ENCODE data around the gene GPR27.

Gene GPR27

GRCh38 chr3:71758091-71758490 lies 4.4 kb downstream of the GPR27 start:
- Histone ChIP-seq H3K9ac (no peak overlapping the region), H3K9me3 (peaks cover 24% of the 10 kb centered on the region), H3K27me3 (peaks cover 38% of the 10 kb centered on the region), H3K4me1 (peaks cover 7% of the 10 kb centered on the region; the same call in 1 of the 2 replicates), H3K27ac (no peak overlapping the region), H3K4me2 (no peak overlapping the region), H4K20me1 (no peaks in the 10 kb centered on the region), H3K36me3 (no peaks in the 10 kb centered on the region), H3K4me3 (no peak overlapping the region)
- no peak for TF ChIP-seq Cebpa-rat (IDR thresholded peaks at IDR 0.05)

- Histone ChIP-seq H3K4me1 (no peaks in the 10 kb centered on the region), H3K27ac (no peak overlapping the region), H3K27me3 (peaks cover 25% of the 10 kb centered on the region), H4K20me1 (no peaks in the 10 kb centered on the region), H3K4me3 (no peak overlapping the region), H3K36me3 (no peaks in the 10 kb centered on the region), H3K4me2 (no peak overlapping the region), H3K9me3 (peaks cover 11% of the 10 kb centered on the region), H3K9ac (no peak overlapping the region)
- no peak for TF ChIP-seq Cebpa-rat (IDR thresholded peaks at IDR 0.05)
Observed at GRCh38 chr3:71759401-71759800, 5.7 kb downstream of the GPR27 start.

- H3K4me2 ChIP-seq: no peak overlapping the region
- peaks cover 4% of the 10 kb centered on the region for H3K9me3 ChIP-seq
- no peak overlapping the region for H3K27ac ChIP-seq
- no peaks in the 10 kb centered on the region for H4K20me1 ChIP-seq
- H3K4me1 ChIP-seq: no peaks in the 10 kb centered on the region
- no peak overlapping the region for H3K4me3 ChIP-seq
- peaks cover 18% of the 10 kb centered on the region for H3K27me3 ChIP-seq
- TF ChIP-seq Cebpa-rat (IDR thresholded peaks at IDR 0.05): no peak
- no peak overlapping the region for H3K9ac ChIP-seq
- H3K36me3 ChIP-seq: no peaks in the 10 kb centered on the region
Observed at GRCh38 chr3:71760140-71760539, 6.5 kb downstream of the GPR27 start.

GRCh38 chr3:71763426-71763825 lies 9.8 kb downstream of the GPR27 start:
- Histone ChIP-seq H3K27ac (no peak overlapping the region), H3K4me2 (no peak overlapping the region), H3K9me3 (no peaks in the 10 kb centered on the region), H3K4me1 (no peaks in the 10 kb centered on the region), H3K4me3 (no peak overlapping the region), H3K27me3 (no peaks in the 10 kb centered on the region), H4K20me1 (no peaks in the 10 kb centered on the region), H3K36me3 (no peaks in the 10 kb centered on the region), H3K9ac (no peak overlapping the region)
- TF ChIP-seq Cebpa-rat (IDR thresholded peaks at IDR 0.05): no peak

- Histone ChIP-seq H3K36me3 (no peaks in the 10 kb centered on the region), H3K4me3 (no peak overlapping the region), H4K20me1 (no peaks in the 10 kb centered on the region), H3K9me3 (no peaks in the 10 kb centered on the region), H3K4me2 (no peak overlapping the region), H3K9ac (no peak overlapping the region), H3K27me3 (no peaks in the 10 kb centered on the region), H3K27ac (no peak overlapping the region), H3K4me1 (peaks cover 9% of the 10 kb centered on the region)
- TF ChIP-seq Cebpa-rat (IDR thresholded peaks at IDR 0.05): no peak
Observed at GRCh38 chr3:71771126-71771525, 17.5 kb downstream of the GPR27 start.

GRCh38 chr3:71771884-71772283 lies 18.2 kb downstream of the GPR27 start:
- H3K27ac ChIP-seq: no peak overlapping the region
- no peak overlapping the region for H3K9ac ChIP-seq
- no peaks in the 10 kb centered on the region for H3K27me3 ChIP-seq
- H3K4me2 ChIP-seq: no peak overlapping the region
- H3K36me3 ChIP-seq: no peaks in the 10 kb centered on the region
- H3K9me3 ChIP-seq: no peaks in the 10 kb centered on the region
- peaks cover 9% of the 10 kb centered on the region for H3K4me1 ChIP-seq
- H3K4me3 ChIP-seq: no peak overlapping the region
- no peaks in the 10 kb centered on the region for H4K20me1 ChIP-seq
- TF ChIP-seq Cebpa-rat (IDR thresholded peaks at IDR 0.05): no peak

- Histone ChIP-seq H3K4me1 (peaks cover 21% of the 10 kb centered on the region), H3K27ac (no peak overlapping the region), H3K36me3 (no peaks in the 10 kb centered on the region), H3K4me3 (no peak overlapping the region), H3K4me2 (no peak overlapping the region), H4K20me1 (no peaks in the 10 kb centered on the region), H3K9ac (no peak overlapping the region), H3K27me3 (peaks cover 4% of the 10 kb centered on the region), H3K9me3 (no peaks in the 10 kb centered on the region)
- TF ChIP-seq Cebpa-rat (IDR thresholded peaks at IDR 0.05): no peak
Observed at GRCh38 chr3:71776538-71776937, 22.9 kb downstream of the GPR27 start.

- no peak overlapping the region for H3K4me2 ChIP-seq
Observed at GRCh38 chr3:71778353-71778752, 24.7 kb downstream of the GPR27 start.

GRCh38 chr3:71779674-71780377 lies 26.2 kb downstream of the GPR27 start:
- Histone ChIP-seq H3K4me1 (peaks cover 22% of the 10 kb centered on the region), H3K27me3 (peaks cover 37% of the 10 kb centered on the region), H3K9me3 (no peaks in the 10 kb centered on the region), H3K27ac (no peak overlapping the region), H4K20me1 (peaks cover 14% of the 10 kb centered on the region), H3K9ac (no peak overlapping the region), H3K4me3 (no peak overlapping the region), H3K36me3 (no peaks in the 10 kb centered on the region), H3K4me2 (peak overlapping the region; percentile 57)
- TF ChIP-seq Cebpa-rat (IDR thresholded peaks at IDR 0.05): no peak

More at GRCh38 chr3:71778353-71778752, 24.7 kb downstream of the GPR27 start:
- no peak for TF ChIP-seq Cebpa-rat (IDR thresholded peaks at IDR 0.05)
- Histone ChIP-seq H3K36me3 (no peaks in the 10 kb centered on the region), H4K20me1 (no peaks in the 10 kb centered on the region), H3K4me1 (peaks cover 21% of the 10 kb centered on the region), H3K9me3 (no peaks in the 10 kb centered on the region), H3K27me3 (peaks cover 22% of the 10 kb centered on the region), H3K27ac (no peak overlapping the region), H3K9ac (no peak overlapping the region), H3K4me3 (no peak overlapping the region)

- Histone ChIP-seq H3K9me3 (no peaks in the 10 kb centered on the region), H3K27ac (no peak overlapping the region), H3K4me2 (peak overlapping the region; percentile 57), H4K20me1 (peaks cover 20% of the 10 kb centered on the region), H3K27me3 (peaks cover 43% of the 10 kb centered on the region), H3K36me3 (no peaks in the 10 kb centered on the region), H3K9ac (no peak overlapping the region), H3K4me3 (no peak overlapping the region), H3K4me1 (peaks cover 24% of the 10 kb centered on the region)
- no peak for TF ChIP-seq Cebpa-rat (IDR thresholded peaks at IDR 0.05)
Observed at GRCh38 chr3:71780430-71780829, 26.8 kb downstream of the GPR27 start.

Data from BLaER1 (cell line).